GM21825 (cell line): ENCODE results near the gene LIPF.
"Not testable (repeated sequence)": the region's sequence is repeated elsewhere in the genome, so short reads cannot be mapped to it uniquely, and the experiment has no call there.

Source experiments
- ATAC-seq: cut with Tn5 transposase; IDR thresholded peaks from one replicate; pipeline ENCODE4 v1.9.1; 2021; ENCODE audit warnings: mild to moderate bottlenecking, moderate library complexity; ENCODE audit not compliant: unreplicated experiment

Gene LIPF

GRCh38 chr10:88664142-88664541, at the start of gene LIPF:
TSS of gene LIPF (plus strand) at chr10:88664442. CDS start at chr10:88667298, 2,856 bp downstream.
- no peak for ATAC-seq

DNA sequence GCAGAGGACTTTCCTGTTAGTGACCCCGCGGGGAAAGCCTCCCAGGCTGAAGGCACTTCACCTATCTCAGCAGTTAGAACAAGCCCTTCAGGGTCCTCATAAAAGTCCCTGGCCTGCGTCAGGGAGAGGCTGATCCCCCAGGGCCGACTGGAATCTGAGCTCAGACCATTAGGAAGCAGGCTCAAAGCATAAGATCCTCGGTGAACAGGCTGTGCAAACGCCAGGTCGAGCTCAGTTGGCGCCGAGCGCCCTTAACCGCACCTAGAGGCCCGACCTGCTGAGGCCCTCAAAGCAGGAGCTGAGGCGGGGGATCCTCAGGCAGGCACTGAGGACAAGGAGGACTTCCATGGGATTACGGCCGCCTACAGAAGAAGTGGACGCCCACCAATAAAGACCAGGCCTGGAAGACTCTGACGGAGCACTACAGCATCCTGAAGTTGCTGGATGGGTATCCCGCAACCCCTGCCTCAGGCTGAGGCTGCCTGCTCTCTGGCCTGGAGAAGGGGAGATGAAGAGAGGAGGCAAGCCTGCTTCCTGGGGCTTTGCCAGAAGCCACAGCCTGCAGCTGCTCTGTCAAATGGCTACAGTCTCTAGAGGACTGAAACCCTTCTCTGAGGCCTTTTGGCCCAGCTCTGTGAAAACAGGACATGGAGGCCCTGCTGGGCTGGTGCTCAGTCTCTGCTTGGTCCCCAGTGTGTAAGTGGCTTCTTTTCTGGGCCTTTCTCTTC, 47.8 kb upstream of the LIPF start:
- ATAC-seq: no peak

DNA sequence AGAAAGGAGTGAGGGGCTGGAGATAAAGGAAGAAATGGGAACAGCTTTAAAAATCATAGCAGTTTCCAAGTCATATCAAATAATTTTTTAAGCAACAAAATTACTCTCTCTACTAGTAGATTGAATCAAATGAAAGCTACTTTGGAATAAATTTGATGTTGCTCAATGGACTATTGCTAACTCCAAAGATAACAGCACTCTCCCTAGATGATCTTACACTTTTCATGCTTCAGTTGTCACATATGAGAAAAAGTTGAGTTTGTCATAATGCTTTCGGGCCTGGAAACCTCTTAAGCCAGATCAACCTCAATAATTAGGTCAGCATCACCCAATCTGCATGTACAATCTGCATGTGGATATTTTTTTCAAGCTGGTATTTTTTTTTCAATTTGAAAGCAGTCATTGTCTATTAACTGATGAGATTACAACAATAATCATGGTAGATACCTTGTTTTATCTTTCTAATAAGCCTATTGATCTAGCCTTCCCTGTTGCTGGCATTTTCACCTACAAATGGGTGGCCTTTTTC, 46.4 kb upstream of the LIPF start:
- ATAC-seq: no peak

- ATAC-seq: no peak
Observed at GRCh38 chr10:88618496-88618895, 45.7 kb upstream of the LIPF start.

GRCh38 chr10:88620441-88620840, 43.8 kb upstream of the LIPF start:
- ATAC-seq: no peak

DNA sequence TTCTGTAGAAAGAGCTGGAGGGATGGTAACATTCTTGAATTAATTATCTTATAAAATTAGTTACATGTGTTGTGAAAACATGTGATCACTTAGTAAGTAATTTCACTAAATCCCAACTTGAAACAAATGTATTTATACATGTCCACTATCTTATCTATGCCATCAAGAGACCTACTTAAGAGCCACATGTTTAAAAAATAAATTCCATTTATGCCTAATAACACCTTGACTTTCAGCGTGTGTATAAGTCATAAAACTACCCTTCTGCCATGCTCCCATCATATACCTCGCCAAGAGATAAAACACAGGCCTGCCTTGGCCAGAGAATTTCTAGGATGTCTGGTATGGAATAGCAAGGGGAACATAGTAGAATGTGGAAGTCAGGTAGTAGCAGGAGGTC, 40.4 kb upstream of the LIPF start:
- ATAC-seq: no peak

DNA sequence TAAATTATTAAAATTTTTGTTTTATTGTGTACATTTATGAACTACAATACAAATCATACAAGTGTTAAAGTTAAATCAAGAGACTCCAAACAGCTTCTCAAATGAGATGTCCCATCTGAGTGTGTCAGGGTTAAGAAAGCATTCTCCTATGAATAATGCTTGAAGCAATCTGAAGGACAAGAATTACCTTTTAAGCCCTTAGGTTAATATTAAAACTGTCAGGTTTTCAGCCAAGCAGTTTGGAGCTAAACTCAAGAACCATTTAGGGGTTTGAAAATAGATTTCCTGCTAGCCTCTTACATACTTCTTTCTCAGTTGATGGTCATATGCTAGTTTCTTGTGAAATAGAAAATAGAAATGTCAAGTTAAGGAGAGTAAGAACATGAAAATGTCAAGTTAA, 39.4 kb upstream of the LIPF start:
- no peak for ATAC-seq

DNA sequence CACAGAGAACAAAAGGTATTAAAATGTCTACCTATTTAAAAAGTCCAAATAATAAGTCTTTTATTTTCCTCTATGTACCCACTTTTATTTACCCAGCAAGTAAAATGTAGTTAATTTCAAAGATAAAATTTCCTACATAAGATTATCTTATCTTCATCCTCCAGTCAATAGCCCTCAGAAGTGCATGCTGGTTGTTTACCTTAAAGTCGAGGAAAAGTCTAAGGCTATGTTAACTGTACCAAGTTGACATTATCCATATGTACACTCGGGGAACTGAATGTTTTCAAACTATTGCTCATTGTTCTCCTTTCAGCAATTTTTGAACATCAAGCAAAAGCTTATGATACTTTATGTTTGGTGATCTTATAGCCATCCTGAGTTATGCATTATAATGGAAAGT, 24.1 kb upstream of the LIPF start:
- ATAC-seq: no peak

GRCh38 chr10:88642209-88642608, 22.0 kb upstream of the LIPF start:
- ATAC-seq: no peak

GRCh38 chr10:88642963-88643362, 21.3 kb upstream of the LIPF start:
- ATAC-seq: no peak

DNA sequence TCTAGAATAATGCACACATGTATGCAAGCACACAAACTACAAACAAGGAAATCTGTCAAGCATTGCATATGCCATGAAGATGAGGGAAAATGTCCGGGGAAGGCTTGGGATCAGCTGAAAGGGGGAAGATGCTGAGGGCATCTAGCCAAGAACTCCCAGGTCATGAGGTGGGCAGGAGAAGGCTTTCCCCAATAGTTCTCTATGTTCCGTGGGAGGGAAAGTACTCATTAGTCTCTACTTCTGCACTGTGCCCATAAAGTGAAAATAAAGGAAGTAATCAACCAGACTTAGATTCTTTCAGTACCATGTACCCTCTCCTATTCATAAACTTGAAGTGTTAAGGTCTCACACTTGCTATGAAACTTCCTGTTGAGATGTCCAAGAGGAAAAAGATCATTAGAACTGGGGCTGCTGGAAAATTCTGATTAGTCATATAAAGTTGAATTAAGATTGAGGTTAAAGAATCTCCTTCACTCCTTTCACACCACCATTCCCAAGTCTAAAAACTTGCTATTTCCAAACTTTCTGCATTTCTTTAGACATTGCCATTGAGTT, 17.1 kb upstream of the LIPF start:
- ATAC-seq: no peak

- no peak for ATAC-seq
Observed at GRCh38 chr10:88651101-88651551, 13.1 kb upstream of the LIPF start.

GRCh38 chr10:88652616-88653015, 11.6 kb upstream of the LIPF start:
- no peak for ATAC-seq

DNA sequence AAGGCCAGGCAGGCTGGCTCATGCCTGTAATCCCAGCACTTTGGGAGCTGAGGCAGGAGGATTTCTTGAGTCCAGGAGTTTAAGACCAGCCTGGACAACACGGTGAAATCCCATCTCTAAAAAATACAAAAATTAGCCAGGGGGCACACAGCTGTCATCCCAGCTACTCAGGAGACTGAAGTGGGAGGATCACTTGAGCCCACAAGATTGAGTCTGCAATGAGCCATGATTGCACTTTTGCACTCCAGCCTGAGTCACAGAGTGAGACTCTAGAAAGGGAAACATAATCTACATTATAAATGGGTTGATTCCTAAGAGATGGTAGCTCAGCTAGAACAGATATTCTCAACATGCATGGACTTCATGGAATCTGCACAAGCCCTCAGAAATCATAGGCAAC, 6.3 kb upstream of the LIPF start:
- no peak for ATAC-seq

- ATAC-seq: no peak
Observed at GRCh38 chr10:88659725-88660597, 4.3 kb upstream of the LIPF start.

DNA sequence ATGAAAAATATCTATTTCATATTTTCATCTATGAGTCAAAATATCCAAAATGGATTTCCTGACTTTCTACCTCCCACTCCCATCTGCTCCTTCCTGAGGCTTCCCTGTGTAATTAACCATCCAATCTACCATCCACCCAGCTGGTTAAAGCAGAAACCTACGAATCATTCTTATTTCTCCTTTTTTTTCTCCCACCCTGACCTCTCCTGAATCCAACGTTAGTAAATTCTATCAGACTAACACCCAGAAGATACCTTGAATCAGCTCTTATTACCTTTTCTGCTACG, 3.7 kb upstream of the LIPF start:
- ATAC-seq: no peak

DNA sequence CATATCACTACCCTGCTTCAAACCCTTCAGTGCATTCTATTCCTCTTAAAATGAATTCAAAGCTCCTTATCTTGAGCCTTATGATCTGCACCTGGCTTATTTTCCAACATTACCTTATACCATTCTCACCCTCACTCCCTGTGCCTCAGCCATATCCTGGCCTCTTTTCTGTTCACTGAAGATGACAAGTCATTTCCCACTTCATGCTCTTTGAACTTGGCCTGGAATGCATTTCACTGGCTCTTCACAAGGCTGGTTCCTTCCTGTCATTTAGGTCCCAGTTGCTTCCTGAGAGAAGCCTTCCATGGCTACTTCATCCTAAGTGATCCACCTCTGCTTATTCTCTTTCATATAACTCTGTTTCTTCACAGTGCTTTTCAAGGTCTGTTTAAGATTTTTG, 3.2 kb upstream of the LIPF start:
- no peak for ATAC-seq

- ATAC-seq: no peak
Observed at GRCh38 chr10:88661577-88661976, 2.7 kb upstream of the LIPF start.

DNA sequence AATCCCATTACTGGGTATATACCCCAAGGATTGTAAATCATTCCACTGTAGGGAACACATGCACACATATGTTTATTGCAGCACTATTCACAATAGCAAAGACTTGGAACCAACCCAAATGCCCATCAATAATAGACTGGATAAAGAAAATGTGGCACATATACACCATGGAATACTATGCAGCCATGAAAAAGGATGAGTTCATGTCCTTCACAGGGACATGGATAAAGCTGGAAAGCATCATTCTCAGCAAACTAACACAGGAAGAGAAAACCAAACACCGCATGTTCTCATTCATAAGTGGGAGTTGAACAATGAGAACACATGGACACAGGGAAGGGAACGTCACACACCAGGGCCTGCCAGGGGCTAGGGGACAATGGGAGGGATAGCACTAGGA, 1.1 kb upstream of the LIPF start:
- not testable (repeated sequence) for ATAC-seq

DNA sequence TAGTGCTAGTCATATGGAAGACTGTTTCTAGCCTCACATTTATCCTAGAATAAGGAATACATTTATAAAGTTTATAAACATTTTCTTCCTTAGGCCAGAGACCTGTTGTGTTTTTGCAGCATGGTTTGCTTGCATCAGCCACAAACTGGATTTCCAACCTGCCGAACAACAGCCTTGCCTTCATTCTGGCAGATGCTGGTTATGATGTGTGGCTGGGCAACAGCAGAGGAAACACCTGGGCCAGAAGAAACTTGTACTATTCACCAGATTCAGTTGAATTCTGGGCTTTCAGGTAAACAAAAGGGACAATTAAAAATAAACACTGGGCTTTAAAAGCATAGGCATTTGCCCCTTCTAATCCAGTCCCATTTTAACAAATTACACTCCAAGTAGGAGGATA, 4.2 kb downstream of the LIPF start:
- ATAC-seq: no peak

- peak; percentile 67 for ATAC-seq
Observed at GRCh38 chr10:88670497-88670896, 6.3 kb downstream of the LIPF start.

- ATAC-seq: no peak
Observed at GRCh38 chr10:88672041-88672440, 7.8 kb downstream of the LIPF start.
